Astrocyte (in vitro differentiated cells and primary cell): ENCODE measurements around the gene ZFAND2A. TPM values are rescaled to one million over a fixed set of nuclear protein-coding genes. Genes with fewer than 3 reads are reported as not detected.
A peak's percentile ranks its signal among the peaks of the same experiment; 100 is the strongest.
"Not testable (repeated sequence)": the region's sequence is repeated elsewhere in the genome, so short reads cannot be mapped to it uniquely, and the experiment has no call there.

Experiments used
- DNase-seq: peaks from one replicate; pipeline ENCODE4 v3.0.0-alpha.2; 2010; ENCODE audit warnings: low read depth
- FAIRE-seq: peaks from 2 replicates; lab custom pipeline; 2011; peaks lifted over from hg19 to GRCh38; lab: Jason Lieb, UNC
- H2AFZ ChIP-seq: 2 replicates; pipeline ENCODE4 v1.6.0; 2012; ENCODE audit warnings: low read depth, low read length, inconsistent platforms
- H3K27ac ChIP-seq: 2 replicates; pipeline ENCODE4 v1.5.1; 2011; ENCODE audit warnings: low read depth, low read length, inconsistent platforms
- H3K27me3 ChIP-seq: 2 replicates; pipeline ENCODE4 v1.6.0; 2011; ENCODE audit warnings: low read length, inconsistent platforms; ENCODE audit not compliant: insufficient read depth
- H3K36me3 ChIP-seq: 2 replicates; pipeline ENCODE4 v1.5.1; 2011; ENCODE audit warnings: low read length, inconsistent platforms; ENCODE audit not compliant: insufficient read depth
- H3K4me1 ChIP-seq: 2 replicates; pipeline ENCODE4 v1.5.1; 2011; ENCODE audit warnings: low read length, inconsistent platforms; ENCODE audit not compliant: insufficient read depth
- H3K4me2 ChIP-seq: 2 replicates; pipeline ENCODE4 v1.6.0; 2012; ENCODE audit warnings: low read length, inconsistent platforms
- H3K4me3 ChIP-seq: 2 replicates; pipeline ENCODE4 v1.5.1; 2011; ENCODE audit warnings: low read depth, mild to moderate bottlenecking, low read length, inconsistent platforms; ENCODE audit not compliant: insufficient read depth
- H3K79me2 ChIP-seq: 2 replicates; pipeline ENCODE4 v1.6.0; 2012; ENCODE audit warnings: mild to moderate bottlenecking, low read length, inconsistent platforms; ENCODE audit not compliant: insufficient read depth
- H3K9ac ChIP-seq: 2 replicates; pipeline ENCODE4 v1.6.0; 2012; ENCODE audit warnings: mild to moderate bottlenecking, low read length, inconsistent platforms
- H3K9me3 ChIP-seq: 2 replicates; pipeline ENCODE4 v1.5.1; 2012; ENCODE audit warnings: low read depth, mild to moderate bottlenecking, low read length, inconsistent platforms; ENCODE audit not compliant: insufficient read depth
- H4K20me1 ChIP-seq: 2 replicates; pipeline ENCODE4 v1.6.0; 2012; ENCODE audit warnings: low read length, inconsistent platforms; ENCODE audit not compliant: insufficient read depth
- H3K27ac Mint-ChIP-seq: one replicate; pipeline ENCODE4 v1.8.0; 2021; ENCODE audit warnings: mild to moderate bottlenecking, mixed read lengths; ENCODE audit not compliant: unreplicated experiment
- H3K27me3 Mint-ChIP-seq: one replicate; pipeline ENCODE4 v1.8.0; 2021; ENCODE audit warnings: low read depth, mixed read lengths; ENCODE audit not compliant: unreplicated experiment
- H3K36me3 Mint-ChIP-seq: one replicate; pipeline ENCODE4 v1.8.0; 2021; ENCODE audit warnings: low read depth, mixed read lengths; ENCODE audit not compliant: unreplicated experiment
- H3K4me1 Mint-ChIP-seq: one replicate; pipeline ENCODE4 v1.8.0; 2021; ENCODE audit warnings: low read depth, mixed read lengths; ENCODE audit not compliant: unreplicated experiment
- H3K4me3 Mint-ChIP-seq: one replicate; pipeline ENCODE4 v1.8.0; 2021; ENCODE audit warnings: mild to moderate bottlenecking, moderate library complexity, mixed read lengths; ENCODE audit not compliant: unreplicated experiment
- H3K9me3 Mint-ChIP-seq: one replicate; pipeline ENCODE4 v1.8.0; 2021; ENCODE audit warnings: mild to moderate bottlenecking, mixed read lengths; ENCODE audit not compliant: unreplicated experiment
- EZH2 ChIP-seq: IDR thresholded peaks from 2 replicates; pipeline ENCODE4 v1.6.1; 2012; ENCODE audit warnings: mild to moderate bottlenecking, low read length, inconsistent platforms; ENCODE audit not compliant: insufficient read depth
- total RNA-seq: library from RNA; stranded (reverse); gene quantifications from 2 replicates; pipeline ENCODE4 v1.2.1, GENCODE V29; 2021
- TF ChIP-seq, protein P1 (sequence below): IDR thresholded peaks from 2 replicates; pipeline ENCODE4 v1.5.1; 2011; ENCODE audit warnings: low read depth, mild to moderate bottlenecking, inconsistent platforms, low read length, moderate library complexity; ENCODE audit not compliant: insufficient read depth

ZFAND2A gene
- total RNA-seq, 1 donor from 2014 or later, result 45.5 TPM

DNA sequence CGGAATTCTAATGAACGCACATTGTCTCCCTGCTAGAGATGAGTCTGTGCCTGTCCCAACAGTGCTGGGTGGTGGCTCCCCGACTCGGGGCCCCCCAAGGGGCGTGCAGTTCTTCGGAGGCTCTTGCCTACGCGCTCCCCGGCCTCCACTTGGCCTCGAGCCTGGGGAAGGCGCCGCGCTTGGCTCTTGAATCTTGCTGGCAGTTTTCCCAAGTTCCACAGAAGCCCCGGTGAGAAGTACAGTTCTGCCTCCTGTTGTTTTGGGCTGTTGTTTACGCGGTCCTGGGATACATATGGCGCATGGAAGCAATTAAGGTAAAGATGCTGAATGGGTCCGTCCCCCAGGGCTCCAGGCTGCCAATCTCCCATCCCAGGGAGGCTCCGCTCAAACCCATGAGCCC, 40.0 kb upstream of the ZFAND2A start:
- no peaks in the 10 kb centered on the region for H3K79me2 ChIP-seq
- DNase-seq (peak; percentile 9), FAIRE-seq (no peak)
- Mint-ChIP-seq H3K4me1 (no peaks in the 10 kb centered on the region), H3K27me3 (peaks cover 31% of the 10 kb centered on the region), H3K9me3 (no peaks in the 10 kb centered on the region), H3K4me3 (no peak overlapping the region), H3K27ac (no peak overlapping the region), H3K36me3 (no peaks in the 10 kb centered on the region)
- no peaks in the 10 kb centered on the region for H4K20me1 ChIP-seq
- peaks cover 10% of the 10 kb centered on the region for H3K4me1 ChIP-seq
- peak overlapping the region; percentile 18 for H2AFZ ChIP-seq
- no peak overlapping the region for H3K4me2 ChIP-seq
- no peaks in the 10 kb centered on the region for H3K9me3 ChIP-seq
- no peak for TF ChIP-seq EZH2
- TF ChIP-seq, protein P1, sequence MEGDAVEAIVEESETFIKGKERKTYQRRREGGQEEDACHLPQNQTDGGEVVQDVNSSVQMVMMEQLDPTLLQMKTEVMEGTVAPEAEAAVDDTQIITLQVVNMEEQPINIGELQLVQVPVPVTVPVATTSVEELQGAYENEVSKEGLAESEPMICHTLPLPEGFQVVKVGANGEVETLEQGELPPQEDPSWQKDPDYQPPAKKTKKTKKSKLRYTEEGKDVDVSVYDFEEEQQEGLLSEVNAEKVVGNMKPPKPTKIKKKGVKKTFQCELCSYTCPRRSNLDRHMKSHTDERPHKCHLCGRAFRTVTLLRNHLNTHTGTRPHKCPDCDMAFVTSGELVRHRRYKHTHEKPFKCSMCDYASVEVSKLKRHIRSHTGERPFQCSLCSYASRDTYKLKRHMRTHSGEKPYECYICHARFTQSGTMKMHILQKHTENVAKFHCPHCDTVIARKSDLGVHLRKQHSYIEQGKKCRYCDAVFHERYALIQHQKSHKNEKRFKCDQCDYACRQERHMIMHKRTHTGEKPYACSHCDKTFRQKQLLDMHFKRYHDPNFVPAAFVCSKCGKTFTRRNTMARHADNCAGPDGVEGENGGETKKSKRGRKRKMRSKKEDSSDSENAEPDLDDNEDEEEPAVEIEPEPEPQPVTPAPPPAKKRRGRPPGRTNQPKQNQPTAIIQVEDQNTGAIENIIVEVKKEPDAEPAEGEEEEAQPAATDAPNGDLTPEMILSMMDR, result no peak
- H3K9ac ChIP-seq, result no peak overlapping the region
- no peaks in the 10 kb centered on the region for H3K36me3 ChIP-seq
- no peak overlapping the region for H3K4me3 ChIP-seq
- no peak overlapping the region for H3K27ac ChIP-seq
- H3K27me3 ChIP-seq, result peaks cover 13% of the 10 kb centered on the region

DNA sequence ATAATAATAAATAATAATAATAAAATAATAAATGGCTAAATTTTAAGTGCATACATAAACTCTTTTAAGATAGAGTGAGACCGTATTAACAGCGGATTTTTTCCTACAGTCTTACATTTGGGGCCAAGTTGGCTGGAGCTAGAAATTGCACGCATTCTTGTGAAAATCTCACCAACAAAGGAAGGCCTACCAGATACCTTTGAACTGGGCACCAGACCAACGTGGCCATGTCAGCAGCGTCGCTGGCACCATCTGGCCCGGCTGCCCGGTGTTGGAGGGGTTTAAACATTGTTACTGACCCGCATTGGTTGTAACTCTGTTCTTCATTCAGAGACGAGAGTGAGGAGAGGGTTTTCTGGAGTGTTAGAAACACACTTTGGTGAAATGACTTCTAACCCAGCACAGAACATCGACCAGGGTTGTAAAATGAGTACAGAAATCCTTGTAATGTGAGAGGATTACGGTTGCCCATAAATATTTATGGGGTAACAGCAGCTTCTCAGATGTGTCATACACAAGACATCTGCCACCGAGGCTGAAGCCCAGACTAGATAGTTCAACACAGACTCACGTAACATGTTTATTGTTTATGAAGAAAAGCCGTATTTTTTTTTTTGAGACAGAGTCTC, 38.1 kb upstream of the ZFAND2A start:
- no peak overlapping the region for H3K4me3 ChIP-seq
- H3K9me3 ChIP-seq, result no peaks in the 10 kb centered on the region
- peak; percentile 70 for DNase-seq
- Mint-ChIP-seq H3K36me3 (no peaks in the 10 kb centered on the region), H3K9me3 (no peaks in the 10 kb centered on the region), H3K4me1 (no peaks in the 10 kb centered on the region), H3K4me3 (no peak overlapping the region), H3K27me3 (peaks cover 35% of the 10 kb centered on the region), H3K27ac (no peak overlapping the region)
- H4K20me1 ChIP-seq, result no peaks in the 10 kb centered on the region
- peaks cover 16% of the 10 kb centered on the region for H3K27me3 ChIP-seq
- TF ChIP-seq EZH2, result no peak
- TF ChIP-seq, protein P1, result no peak
- no peak overlapping the region for H3K9ac ChIP-seq
- H3K27ac ChIP-seq, result no peak overlapping the region
- peak overlapping the region; percentile 70 for H3K4me2 ChIP-seq
- H3K79me2 ChIP-seq, result no peaks in the 10 kb centered on the region
- FAIRE-seq, result no peak
- peaks cover 10% of the 10 kb centered on the region for H3K4me1 ChIP-seq
- H2AFZ ChIP-seq, result peak overlapping the region; percentile 47
- H3K36me3 ChIP-seq, result no peaks in the 10 kb centered on the region

DNA sequence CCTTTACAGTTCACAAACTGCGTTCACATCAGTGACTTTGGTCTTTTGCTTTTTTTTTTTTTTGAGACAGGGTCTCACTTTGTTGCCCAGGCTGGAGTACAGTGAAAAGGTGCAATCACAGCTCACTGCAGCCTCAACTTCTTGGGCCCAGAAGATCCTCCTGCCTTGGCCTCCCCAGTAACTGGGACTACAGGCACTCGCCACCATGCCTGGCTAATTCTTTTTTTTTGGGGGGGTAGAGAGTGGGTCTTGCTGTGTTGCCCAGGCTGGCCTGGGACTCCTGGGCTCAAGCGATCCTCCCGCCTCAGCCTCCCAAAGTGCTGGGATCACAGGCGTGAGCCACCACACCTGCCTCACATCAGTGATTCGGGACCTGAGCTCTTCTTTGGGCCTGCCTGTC, 37.0 kb upstream of the ZFAND2A start:
- H3K27ac ChIP-seq, result no peak overlapping the region
- H3K9ac ChIP-seq, result no peak overlapping the region
- no peak overlapping the region for H3K4me3 Mint-ChIP-seq
- no peak overlapping the region for H2AFZ ChIP-seq
- no peaks in the 10 kb centered on the region for H3K9me3 ChIP-seq
- peaks cover 2% of the 10 kb centered on the region for H3K36me3 Mint-ChIP-seq
- H3K79me2 ChIP-seq, result no peaks in the 10 kb centered on the region
- no peak for FAIRE-seq
- H3K4me1 Mint-ChIP-seq, result peaks cover 3% of the 10 kb centered on the region
- H3K27me3 Mint-ChIP-seq, result peaks cover 40% of the 10 kb centered on the region
- peaks cover 16% of the 10 kb centered on the region for H3K27me3 ChIP-seq
- TF ChIP-seq, protein P1, result no peak
- TF ChIP-seq EZH2, result no peak
- no peaks in the 10 kb centered on the region for H3K36me3 ChIP-seq
- no peak overlapping the region for H3K27ac Mint-ChIP-seq
- H3K4me1 ChIP-seq, result peaks cover 16% of the 10 kb centered on the region
- H4K20me1 ChIP-seq, result no peaks in the 10 kb centered on the region
- DNase-seq, result no peak
- no peak overlapping the region for H3K4me3 ChIP-seq
- no peak overlapping the region for H3K4me2 ChIP-seq
- H3K9me3 Mint-ChIP-seq, result no peaks in the 10 kb centered on the region

DNA sequence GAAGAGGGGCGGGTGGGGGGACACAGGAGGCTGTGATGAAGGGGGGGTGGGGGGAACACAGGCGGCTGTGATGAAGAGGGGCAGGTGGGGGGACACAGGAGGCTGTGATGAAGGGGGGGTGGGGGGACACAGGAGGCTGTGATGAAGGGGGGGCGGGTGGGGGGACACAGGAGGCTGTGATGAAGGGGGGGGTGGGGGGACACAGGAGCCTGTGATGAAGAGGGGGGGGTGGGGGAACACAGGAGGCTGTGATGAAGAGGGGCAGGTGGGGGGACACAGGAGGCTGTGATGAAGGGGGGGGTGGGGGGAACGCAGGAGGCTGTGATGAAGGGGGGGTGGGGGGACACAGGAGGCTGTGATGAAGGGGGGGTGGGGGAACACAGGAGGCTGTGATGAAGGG, 36.4 kb upstream of the ZFAND2A start:
- not testable (repeated sequence) for H3K9me3 Mint-ChIP-seq, H3K27ac Mint-ChIP-seq, H3K36me3 Mint-ChIP-seq

More for the DNA sequence above, 36.4 kb upstream of the ZFAND2A start:
- H2AFZ ChIP-seq, H4K20me1 ChIP-seq, H3K4me3 Mint-ChIP-seq, H3K27ac ChIP-seq, H3K4me3 ChIP-seq, H3K4me1 Mint-ChIP-seq, H3K79me2 ChIP-seq, H3K9ac ChIP-seq, FAIRE-seq, DNase-seq, H3K9me3 ChIP-seq, H3K4me2 ChIP-seq, H3K36me3 ChIP-seq: not testable (repeated sequence)
- H3K27me3 ChIP-seq, result peaks cover 16% of the 10 kb centered on the region
- peaks cover 16% of the 10 kb centered on the region for H3K4me1 ChIP-seq
- H3K27me3 Mint-ChIP-seq, result peaks cover 37% of the 10 kb centered on the region
